ENCODE data around the gene TMPRSS3. TPM values are rescaled to one million over a fixed set of nuclear protein-coding genes. Genes with fewer than 3 reads are reported as not detected.

TMPRSS3 gene
- total RNA-seq, 4 donors from 2014 or later = 0.34 TPM; not detected in 3

- no peak for TF ChIP-seq CTCF (IDR thresholded peaks at IDR 0.05; ENCODE audit: low read depth)
Observed at GRCh38 chr21:42401154-42401553, 5.3 kb upstream of the TMPRSS3 start.

GRCh38 chr21:42400525-42400924 lies 4.7 kb upstream of the TMPRSS3 start:
- no peak for TF ChIP-seq CTCF (IDR thresholded peaks at IDR 0.05; ENCODE audit: low read depth)

GRCh38 chr21:42398436-42399028 lies 2.7 kb upstream of the TMPRSS3 start:
- TF ChIP-seq CTCF (IDR thresholded peaks at IDR 0.05; ENCODE audit: low read depth) = no peak

- no peak for TF ChIP-seq CTCF (IDR thresholded peaks at IDR 0.05; ENCODE audit: low read depth)
Observed at GRCh38 chr21:42397746-42398394, 2.0 kb upstream of the TMPRSS3 start.

GRCh38 chr21:42396799-42397745 lies 1.2 kb upstream of the TMPRSS3 start:
- no peak for TF ChIP-seq CTCF (IDR thresholded peaks at IDR 0.05; ENCODE audit: low read depth)

GRCh38 chr21:42395302-42395701 lies 550 bp downstream of the TMPRSS3 start:
- no peak for TF ChIP-seq CTCF (IDR thresholded peaks at IDR 0.05; ENCODE audit: low read depth)

GRCh38 chr21:42393443-42393950 lies 2.4 kb downstream of the TMPRSS3 start:
- no peak for TF ChIP-seq CTCF (IDR thresholded peaks at IDR 0.05; ENCODE audit: low read depth)

All from subcutaneous adipose tissue (tissue), 4 donors.